RWPE2 (cell line): ENCODE data around the gene FOXB2.
A peak's percentile ranks its signal among the peaks of the same experiment; 100 is the strongest.

ENCODE experiments used
- ATAC-seq: fragments of 200-7000 bp; cut with Tn5 transposase; 3 replicates; pipeline ENCODE4 v1.9.1; 2021; ENCODE audit warnings: low read depth
- DNase-seq: peaks from one replicate; pipeline ENCODE4 v3.0.0-alpha.2; 2020; ENCODE audit warnings: low spot score
- H3K27ac ChIP-seq: fragments of 450-650 bp; 2 replicates; pipeline ENCODE4 v1.5.1; 2017; ENCODE audit warnings: mild to moderate bottlenecking; ENCODE audit not compliant: poor library complexity, severe bottlenecking
- H3K27me3 ChIP-seq: fragments of 250-450 bp; sonication (Bioruptor Pico); 2 replicates; pipeline ENCODE4 v1.5.1; 2021; ENCODE audit warnings: mild to moderate bottlenecking, moderate library complexity; ENCODE audit not compliant: insufficient read depth, poor library complexity, severe bottlenecking
- H3K36me3 ChIP-seq: fragments of 250-450 bp; sonication (Bioruptor Pico); 2 replicates; pipeline ENCODE4 v1.5.1; 2020; ENCODE audit warnings: low read depth, mild to moderate bottlenecking, moderate library complexity
- H3K4me1 ChIP-seq: fragments of 250-450 bp; sonication (Bioruptor Pico); 2 replicates; pipeline ENCODE4 v1.5.1; 2021; ENCODE audit warnings: mild to moderate bottlenecking, moderate library complexity; ENCODE audit not compliant: insufficient read depth, poor library complexity, severe bottlenecking
- H3K4me3 ChIP-seq: fragments of 250-450 bp; sonication (Bioruptor Pico); 2 replicates; pipeline ENCODE4 v1.5.1; 2021; ENCODE audit warnings: mild to moderate bottlenecking, moderate library complexity; ENCODE audit not compliant: severe bottlenecking
- H3K9me3 ChIP-seq: fragments of 250-450 bp; sonication (Bioruptor Pico); 2 replicates; pipeline ENCODE4 v1.5.1; 2021; ENCODE audit warnings: mild to moderate bottlenecking, moderate library complexity; ENCODE audit not compliant: severe bottlenecking
- CTCF ChIP-seq: fragments of 450-650 bp; IDR thresholded peaks from one replicate; pipeline ENCODE4 v1.5.1; 2017; ENCODE audit warnings: mild to moderate bottlenecking, moderate library complexity; ENCODE audit not compliant: poor library complexity, severe bottlenecking

FOXB2 gene

GRCh38 chr9:77011973-77012821 is 7.3 kb upstream of the FOXB2 start:
- ATAC-seq (0 out of 3 replicates have a peak, but pooled peaks have one; percentile 36), DNase-seq (no peak)
- H3K4me3 ChIP-seq, result no peak overlapping the region
- no peak overlapping the region for H3K27ac ChIP-seq
- H3K4me1 ChIP-seq, result no peaks in the 10 kb centered on the region
- peaks cover 78% of the 10 kb centered on the region for H3K27me3 ChIP-seq
- TF ChIP-seq CTCF, result peak; percentile 72
- H3K9me3 ChIP-seq, result no peaks in the 10 kb centered on the region
- H3K36me3 ChIP-seq, result no peaks in the 10 kb centered on the region

- no peak overlapping the region for H3K27ac ChIP-seq
- ATAC-seq (no peak), DNase-seq (no peak)
- H3K4me1 ChIP-seq, result no peaks in the 10 kb centered on the region
- TF ChIP-seq CTCF, result no peak
- no peak overlapping the region for H3K4me3 ChIP-seq
- no peaks in the 10 kb centered on the region for H3K36me3 ChIP-seq
- H3K27me3 ChIP-seq, result peaks cover 90% of the 10 kb centered on the region
- H3K9me3 ChIP-seq, result no peaks in the 10 kb centered on the region
Measured at GRCh38 chr9:77013206-77013931, 6.1 kb upstream of the FOXB2 start.

GRCh38 chr9:77013932-77014596 is 5.4 kb upstream of the FOXB2 start:
- TF ChIP-seq CTCF, result no peak
- no peaks in the 10 kb centered on the region for H3K9me3 ChIP-seq
- H3K27me3 ChIP-seq, result peaks cover 92% of the 10 kb centered on the region
- no peaks in the 10 kb centered on the region for H3K4me1 ChIP-seq
- H3K36me3 ChIP-seq, result no peaks in the 10 kb centered on the region
- H3K27ac ChIP-seq, result no peak overlapping the region
- no peak overlapping the region for H3K4me3 ChIP-seq
- DNase-seq (no peak), ATAC-seq (no peak)

- H3K4me3 ChIP-seq, result no peak overlapping the region
- H3K27me3 ChIP-seq, result peaks cover 98% of the 10 kb centered on the region
- no peaks in the 10 kb centered on the region for H3K36me3 ChIP-seq
- no peak for ATAC-seq
- H3K27ac ChIP-seq, result no peak overlapping the region
- DNase-seq, result no peak
- TF ChIP-seq CTCF, result peak; percentile 24
- no peaks in the 10 kb centered on the region for H3K4me1 ChIP-seq
- no peaks in the 10 kb centered on the region for H3K9me3 ChIP-seq
Measured at GRCh38 chr9:77014597-77015263, 4.7 kb upstream of the FOXB2 start.
